ENCODE measurements around the gene SMO.

SMO gene

GRCh38 chr7:129149511-129149910 is 38.9 kb upstream of the SMO start:
- POLR2A ChIA-PET (ENCODE audit: low non-redundant PET), result no interaction called here
- no peak for DNase-seq (ENCODE audit: low spot score)
- TF ChIP-seq CTCF (conservative IDR thresholded peaks at IDR 0.05; ENCODE audit: low read depth), result no peak
- no peak overlapping the region for H3K27ac ChIP-seq
- CTCF ChIA-PET, result no interaction called here

- ChIA-PET POLR2A (ENCODE audit: low non-redundant PET) (no interaction called here), CTCF (no interaction called here)
- H3K27ac ChIP-seq, result no peak overlapping the region
- DNase-seq (ENCODE audit: low spot score), result no peak
- TF ChIP-seq CTCF (conservative IDR thresholded peaks at IDR 0.05; ENCODE audit: low read depth), result no peak
Measured at GRCh38 chr7:129150199-129150996, 38.0 kb upstream of the SMO start.

GRCh38 chr7:129157651-129158050 is 30.8 kb upstream of the SMO start:
- no peak overlapping the region for H3K27ac ChIP-seq
- POLR2A ChIA-PET (ENCODE audit: low non-redundant PET), result no interaction called here
- no peak for DNase-seq (ENCODE audit: low spot score)
- no peak for TF ChIP-seq CTCF (conservative IDR thresholded peaks at IDR 0.05; ENCODE audit: low read depth)
- CTCF ChIA-PET, result no interaction called here

- no peak for DNase-seq (ENCODE audit: low spot score)
- ChIA-PET CTCF (interaction anchor here (0.6 kb wide), 1 partner anchor 131 kb away, joined by 4 read pairs; no protein-coding TSS in a partner anchor), POLR2A (ENCODE audit: low non-redundant PET) (no interaction called here)
- no peak overlapping the region for H3K27ac ChIP-seq
- TF ChIP-seq CTCF (conservative IDR thresholded peaks at IDR 0.05; ENCODE audit: low read depth), result no peak
Measured at GRCh38 chr7:129159539-129159938, 28.9 kb upstream of the SMO start.

GRCh38 chr7:129160161-129160905 is 28.1 kb upstream of the SMO start:
- no peak for DNase-seq (ENCODE audit: low spot score)
- no peak overlapping the region for H3K27ac ChIP-seq
- TF ChIP-seq CTCF (conservative IDR thresholded peaks at IDR 0.05; ENCODE audit: low read depth), result no peak
- POLR2A ChIA-PET (ENCODE audit: low non-redundant PET), result no interaction called here
- CTCF ChIA-PET, result no interaction called here

- no peak for TF ChIP-seq CTCF (conservative IDR thresholded peaks at IDR 0.05; ENCODE audit: low read depth)
- CTCF ChIA-PET, result no interaction called here
- POLR2A ChIA-PET (ENCODE audit: low non-redundant PET), result no interaction called here
- no peak for DNase-seq (ENCODE audit: low spot score)
- no peak overlapping the region for H3K27ac ChIP-seq
Measured at GRCh38 chr7:129161524-129162225, 26.8 kb upstream of the SMO start.
